T-helper 2 cell treated with Interferon-gamma antibody and Interleukin-4, amounts not matched to agents 5 μg/mL and 100 μg/mL, for 36 hours (primary cell): ENCODE data around the gene MCCD1.
"Not testable (repeated sequence)": the region's sequence is repeated elsewhere in the genome, so short reads cannot be mapped to it uniquely, and the experiment has no call there.

Experiments used
- DNase-seq: peaks from one replicate; pipeline ENCODE4 v3.0.0; 2021; ENCODE audit warnings: low spot score
- H3K27ac Mint-ChIP-seq: one replicate; pipeline ENCODE4 v1.8.0; 2021; ENCODE audit warnings: mild to moderate bottlenecking, mixed read lengths
- H3K27me3 Mint-ChIP-seq: one replicate; pipeline ENCODE4 v1.8.0; 2021; ENCODE audit warnings: low read depth, mixed read lengths
- H3K36me3 Mint-ChIP-seq: one replicate; pipeline ENCODE4 v1.8.0; 2021; ENCODE audit warnings: low read depth, mixed read lengths
- H3K4me1 Mint-ChIP-seq: one replicate; pipeline ENCODE4 v1.8.0; 2021; ENCODE audit warnings: low read depth, mixed read lengths
- H3K4me3 Mint-ChIP-seq: one replicate; pipeline ENCODE4 v1.8.0; 2022; ENCODE audit warnings: mild to moderate bottlenecking, moderate library complexity, mixed read lengths
- H3K9me3 Mint-ChIP-seq: one replicate; pipeline ENCODE4 v1.8.0; 2021; ENCODE audit warnings: mixed read lengths

The MCCD1 gene

DNA sequence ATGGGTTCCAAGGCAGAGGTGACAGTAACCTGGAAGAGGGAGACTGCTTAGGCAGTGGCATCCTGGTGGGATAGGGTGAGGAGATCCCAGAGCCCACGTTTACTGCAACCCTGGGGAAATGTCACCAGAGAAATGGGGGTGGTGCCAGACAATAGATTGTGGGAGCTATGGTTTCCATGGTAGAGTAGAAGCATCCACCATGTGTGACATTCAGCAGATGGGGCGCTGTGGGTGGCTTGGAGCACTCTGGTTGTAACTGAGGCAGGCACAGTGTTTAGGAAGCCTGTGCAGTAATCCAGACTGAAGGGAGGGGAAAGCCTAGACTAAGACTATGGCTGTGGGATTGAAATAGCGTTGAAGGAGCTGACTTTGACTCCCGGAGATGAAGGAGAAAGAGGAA is 31.9 kb upstream of the MCCD1 start:
- H3K9me3 Mint-ChIP-seq, DNase-seq, H3K27me3 Mint-ChIP-seq: not testable (repeated sequence)
- Mint-ChIP-seq H3K36me3 (peaks cover 23% of the 10 kb centered on the region), H3K4me3 (peak overlapping the region; percentile 93), H3K27ac (peak overlapping the region; percentile 85), H3K4me1 (peaks cover 43% of the 10 kb centered on the region)

GRCh38 chr6:31497531-31498476 is 31.0 kb upstream of the MCCD1 start, which contains the start of gene MICB:
Gene MICB (plus strand): TSS chr6:31498145. CDS start chr6:31498194, 49 bp downstream.
- DNase-seq: peak; percentile 83
- H3K9me3 Mint-ChIP-seq: no peaks in the 10 kb centered on the region
- H3K36me3 Mint-ChIP-seq: peaks cover 21% of the 10 kb centered on the region
- peaks cover 46% of the 10 kb centered on the region for H3K4me1 Mint-ChIP-seq
- H3K27me3 Mint-ChIP-seq: no peaks in the 10 kb centered on the region
- peak within 1 kb of the TSS; percentile 93 for H3K4me3 Mint-ChIP-seq
- H3K27ac Mint-ChIP-seq: peak within 1 kb of the TSS; percentile 85

GRCh38 chr6:31498748-31499147 is 30.0 kb upstream of the MCCD1 start:
- Mint-ChIP-seq H3K4me1 (peaks cover 50% of the 10 kb centered on the region), H3K36me3 (peaks cover 20% of the 10 kb centered on the region), H3K4me3 (peak overlapping the region; percentile 82), H3K9me3 (no peaks in the 10 kb centered on the region), H3K27me3 (no peaks in the 10 kb centered on the region), H3K27ac (peak overlapping the region; percentile 33)
- no peak for DNase-seq

- H3K27ac Mint-ChIP-seq, H3K9me3 Mint-ChIP-seq, DNase-seq, H3K27me3 Mint-ChIP-seq, H3K4me3 Mint-ChIP-seq: not testable (repeated sequence)
- Mint-ChIP-seq H3K4me1 (peaks cover 52% of the 10 kb centered on the region), H3K36me3 (peaks cover 23% of the 10 kb centered on the region)
These were observed 29.1 kb upstream of the MCCD1 start for GRCh38 chr6:31499648-31500047.

DNA sequence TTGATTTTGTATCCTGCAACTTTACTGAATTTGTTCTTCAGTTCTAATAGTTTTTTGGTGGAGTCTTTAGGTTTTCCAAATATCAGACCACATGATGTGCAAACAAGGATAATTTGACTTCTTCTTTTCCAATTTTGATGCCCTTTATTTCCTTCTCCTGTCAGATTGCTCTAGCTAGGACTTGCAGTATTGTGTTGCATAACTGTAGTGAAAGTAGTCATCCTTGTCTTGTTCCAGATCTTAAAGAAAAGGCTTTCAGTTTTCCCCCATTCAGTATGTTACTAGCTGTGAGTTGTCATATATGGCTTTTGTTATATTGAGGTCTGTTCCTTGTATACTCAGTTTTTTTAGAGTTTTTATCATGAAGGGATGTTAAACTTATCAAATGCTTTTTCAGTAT is 26.2 kb upstream of the MCCD1 start:
- Mint-ChIP-seq H3K36me3 (peaks cover 39% of the 10 kb centered on the region), H3K9me3 (no peaks in the 10 kb centered on the region), H3K27me3 (no peaks in the 10 kb centered on the region), H3K4me1 (peaks cover 42% of the 10 kb centered on the region), H3K27ac (no peak overlapping the region), H3K4me3 (no peak overlapping the region)
- DNase-seq: no peak

- H3K4me3 Mint-ChIP-seq, H3K4me1 Mint-ChIP-seq, H3K9me3 Mint-ChIP-seq, DNase-seq, H3K27me3 Mint-ChIP-seq, H3K27ac Mint-ChIP-seq: not testable (repeated sequence)
- H3K36me3 Mint-ChIP-seq: peaks cover 62% of the 10 kb centered on the region
These were observed 19.7 kb upstream of the MCCD1 start for GRCh38 chr6:31509036-31509435.

GRCh38 chr6:31510007-31510406 is 18.8 kb upstream of the MCCD1 start:
- DNase-seq: no peak
- H3K27ac Mint-ChIP-seq: no peak overlapping the region
- peaks cover 59% of the 10 kb centered on the region for H3K36me3 Mint-ChIP-seq
- H3K9me3 Mint-ChIP-seq: no peaks in the 10 kb centered on the region
- peaks cover 4% of the 10 kb centered on the region for H3K4me1 Mint-ChIP-seq
- H3K27me3 Mint-ChIP-seq: peaks cover 2% of the 10 kb centered on the region
- no peak overlapping the region for H3K4me3 Mint-ChIP-seq

DNA sequence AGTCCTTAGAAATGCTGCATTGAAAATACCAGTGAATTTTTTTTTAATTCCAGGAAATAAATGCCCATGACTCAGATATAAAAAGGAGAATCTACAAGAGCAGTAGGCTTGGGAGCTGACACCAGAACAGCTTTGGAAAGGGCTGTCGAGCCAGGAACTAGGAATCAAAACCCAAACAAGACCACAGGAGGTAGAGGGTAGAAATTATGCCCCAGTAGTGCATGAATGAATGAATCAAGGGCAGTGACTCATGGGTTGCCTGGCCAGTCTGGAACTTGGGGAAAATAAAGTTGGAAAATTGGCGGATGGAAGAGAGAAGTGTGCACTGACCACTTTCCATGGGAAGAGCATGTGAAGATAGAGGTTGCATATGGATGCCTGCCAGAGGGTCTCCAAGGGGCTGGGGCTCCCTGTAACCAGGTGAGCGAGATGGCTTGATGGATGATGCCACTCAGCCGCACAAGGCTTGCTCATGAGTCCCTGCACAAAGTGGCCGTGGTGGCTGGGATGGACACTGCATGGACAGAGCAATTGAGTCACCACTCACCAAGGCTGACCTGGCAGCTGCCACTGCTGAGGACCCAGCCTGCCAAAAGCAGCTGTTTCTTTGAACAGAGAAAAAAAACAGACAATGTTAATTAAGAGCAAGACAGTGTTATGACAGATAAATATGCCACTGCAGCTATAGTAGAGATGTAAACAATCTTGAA is 15.2 kb upstream of the MCCD1 start:
- Mint-ChIP-seq H3K27ac (no peak overlapping the region), H3K4me1 (no peaks in the 10 kb centered on the region), H3K4me3 (no peak overlapping the region), H3K27me3 (peaks cover 11% of the 10 kb centered on the region), H3K36me3 (peaks cover 29% of the 10 kb centered on the region), H3K9me3 (no peaks in the 10 kb centered on the region)
- no peak for DNase-seq

DNA sequence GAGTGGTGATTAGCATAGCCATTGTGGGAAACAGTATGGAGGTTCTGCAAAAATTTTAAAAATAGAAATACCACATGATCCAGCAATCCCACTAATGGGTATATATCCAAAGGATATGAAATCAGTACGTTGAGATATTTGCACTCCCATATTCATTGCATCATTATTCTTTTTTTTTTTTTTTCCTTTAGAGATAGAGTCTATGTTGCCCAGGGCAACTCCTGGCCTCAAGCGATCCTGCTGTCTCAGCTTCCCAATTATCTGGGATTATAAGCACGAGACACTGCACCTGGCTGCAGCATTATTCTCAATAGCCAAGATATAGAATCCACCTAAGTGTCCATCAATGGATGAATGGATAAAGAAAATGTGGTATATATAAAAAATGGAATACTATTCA is 6.9 kb upstream of the MCCD1 start:
- no peak for DNase-seq
- no peaks in the 10 kb centered on the region for H3K9me3 Mint-ChIP-seq
- H3K27ac Mint-ChIP-seq: no peak overlapping the region
- H3K36me3 Mint-ChIP-seq: no peaks in the 10 kb centered on the region
- peaks cover 32% of the 10 kb centered on the region for H3K27me3 Mint-ChIP-seq
- no peak overlapping the region for H3K4me3 Mint-ChIP-seq
- no peaks in the 10 kb centered on the region for H3K4me1 Mint-ChIP-seq

DNA sequence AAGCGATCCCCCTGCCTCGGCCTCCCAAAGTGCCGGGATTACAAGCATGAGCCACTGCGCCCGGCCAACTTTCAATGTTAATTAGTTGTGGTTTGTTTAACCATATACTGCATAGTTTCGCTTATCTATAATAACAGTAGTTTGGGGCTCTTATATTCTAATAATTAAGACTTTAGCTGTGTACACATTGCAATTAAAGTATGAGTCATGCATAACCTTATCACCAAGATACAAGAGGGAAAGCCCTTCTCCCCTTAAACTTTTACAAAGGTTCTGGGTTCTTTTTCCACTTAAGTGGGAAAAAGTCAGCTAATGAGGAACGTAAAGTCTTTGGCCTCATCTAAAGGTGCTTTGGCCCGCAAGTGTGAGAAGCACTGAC is 3.2 kb upstream of the MCCD1 start:
- DNase-seq: no peak
- Mint-ChIP-seq H3K36me3 (peaks cover 9% of the 10 kb centered on the region), H3K4me3 (no peak overlapping the region), H3K9me3 (no peaks in the 10 kb centered on the region), H3K4me1 (no peaks in the 10 kb centered on the region), H3K27ac (no peak overlapping the region), H3K27me3 (peaks cover 20% of the 10 kb centered on the region)

- no peaks in the 10 kb centered on the region for H3K4me1 Mint-ChIP-seq
- H3K27me3 Mint-ChIP-seq: peaks cover 20% of the 10 kb centered on the region
- no peak overlapping the region for H3K4me3 Mint-ChIP-seq
- no peaks in the 10 kb centered on the region for H3K9me3 Mint-ChIP-seq
- peaks cover 13% of the 10 kb centered on the region for H3K36me3 Mint-ChIP-seq
- no peak overlapping the region for H3K27ac Mint-ChIP-seq
- DNase-seq: no peak
These were observed 2.7 kb upstream of the MCCD1 start for GRCh38 chr6:31525932-31526591.

GRCh38 chr6:31528307-31528777 is 420 bp upstream of the MCCD1 start:
- no peaks in the 10 kb centered on the region for H3K27me3 Mint-ChIP-seq
- DNase-seq: no peak
- H3K36me3 Mint-ChIP-seq: peaks cover 34% of the 10 kb centered on the region
- no peak overlapping the region for H3K4me3 Mint-ChIP-seq
- no peak overlapping the region for H3K27ac Mint-ChIP-seq
- H3K9me3 Mint-ChIP-seq: no peaks in the 10 kb centered on the region
- peaks cover 4% of the 10 kb centered on the region for H3K4me1 Mint-ChIP-seq

DNA sequence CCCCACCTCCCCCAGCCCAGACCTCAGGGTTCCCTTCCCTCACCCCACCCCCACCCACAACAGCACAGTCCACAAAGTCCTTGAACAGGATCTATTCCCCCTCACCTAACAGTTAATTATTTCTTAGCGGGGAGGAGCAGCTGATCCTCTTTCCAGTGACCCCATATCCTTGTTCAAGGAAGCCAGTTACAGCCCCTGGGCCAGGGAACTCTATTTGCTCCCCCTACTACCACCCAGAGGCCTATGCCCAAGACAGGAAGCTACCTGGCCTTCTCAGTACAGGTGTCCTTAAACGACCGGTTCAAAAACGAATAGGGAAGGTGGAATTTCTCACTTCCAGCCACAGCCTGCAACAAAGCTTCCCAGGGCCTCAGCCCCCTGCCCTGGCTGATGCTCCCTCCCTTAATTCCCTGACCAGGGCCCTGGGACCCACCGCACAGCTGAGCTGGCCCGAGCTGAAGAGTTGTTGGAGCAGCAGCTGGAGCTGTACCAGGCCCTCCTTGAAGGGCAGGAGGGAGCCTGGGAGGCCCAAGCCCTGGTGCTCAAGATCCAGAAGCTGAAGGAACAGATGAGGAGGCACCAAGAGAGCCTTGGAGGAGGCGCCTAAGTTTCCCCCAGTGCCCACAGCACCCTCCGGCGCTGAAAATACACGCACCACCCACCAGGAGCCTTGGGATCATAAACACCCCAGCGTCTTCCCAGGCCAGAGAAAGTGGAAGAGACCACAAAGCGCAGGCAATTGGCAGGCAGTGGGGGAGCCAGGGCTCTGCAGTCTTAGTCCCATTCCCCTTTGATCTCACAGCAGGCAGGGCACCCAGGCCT is 778 bp downstream of the MCCD1 start:
- no peak for DNase-seq
- no peak overlapping the region for H3K4me3 Mint-ChIP-seq
- H3K36me3 Mint-ChIP-seq: peaks cover 43% of the 10 kb centered on the region
- no peaks in the 10 kb centered on the region for H3K27me3 Mint-ChIP-seq
- peaks cover 6% of the 10 kb centered on the region for H3K4me1 Mint-ChIP-seq
- no peaks in the 10 kb centered on the region for H3K9me3 Mint-ChIP-seq
- H3K27ac Mint-ChIP-seq: no peak overlapping the region
